IPS-20b (cell line): ENCODE results near the gene SHPK.
"Not testable (repeated sequence)": the region's sequence is repeated elsewhere in the genome, so short reads cannot be mapped to it uniquely, and the experiment has no call there.

Experiments used
- H3K27ac ChIP-seq: one replicate; pipeline ENCODE4 v1.5.1; 2013; ENCODE audit warnings: low read length
- H3K27me3 ChIP-seq: 2 replicates; pipeline ENCODE4 v1.6.1; 2013; ENCODE audit warnings: mild to moderate bottlenecking, low read length, inconsistent platforms; ENCODE audit not compliant: insufficient read depth
- H3K36me3 ChIP-seq: 2 replicates; pipeline ENCODE4 v1.6.1; 2013; ENCODE audit warnings: low read depth, mild to moderate bottlenecking, inconsistent platforms, low read length, moderate library complexity; ENCODE audit not compliant: insufficient read depth
- H3K4me1 ChIP-seq: 2 replicates; pipeline ENCODE4 v1.6.1; 2013; ENCODE audit warnings: mild to moderate bottlenecking, control low read depth, inconsistent platforms, low read length, moderate library complexity; ENCODE audit not compliant: insufficient read depth
- H3K4me3 ChIP-seq: 2 replicates; pipeline ENCODE4 v1.5.1; 2013; ENCODE audit warnings: mild to moderate bottlenecking, low read length, inconsistent platforms
- H3K9ac ChIP-seq: 2 replicates; pipeline ENCODE4 v1.6.1; 2013; ENCODE audit warnings: low read depth, mild to moderate bottlenecking, inconsistent platforms, low read length, moderate library complexity
- H3K9me3 ChIP-seq: 2 replicates; pipeline ENCODE4 v1.6.1; 2013; ENCODE audit warnings: mild to moderate bottlenecking, low read depth, low read length, inconsistent platforms; ENCODE audit not compliant: insufficient read depth

Gene SHPK

GRCh38 chr17:3573246-3574100 is 62.6 kb downstream of the SHPK start:
- Histone ChIP-seq H3K27me3 (no peaks in the 10 kb centered on the region), H3K9ac (no peak overlapping the region)

GRCh38 chr17:3572231-3572630 is 63.8 kb downstream of the SHPK start:
- H3K27me3 ChIP-seq = no peaks in the 10 kb centered on the region
- peaks cover 5% of the 10 kb centered on the region for H3K36me3 ChIP-seq
- H3K4me3 ChIP-seq = no peak overlapping the region
- H3K9ac ChIP-seq = no peak overlapping the region
- H3K9me3 ChIP-seq = no peaks in the 10 kb centered on the region
- H3K27ac ChIP-seq = no peak overlapping the region
- H3K4me1 ChIP-seq = no peaks in the 10 kb centered on the region

More at GRCh38 chr17:3573246-3574100, 62.6 kb downstream of the SHPK start:
- no peak overlapping the region for H3K4me3 ChIP-seq
- no peak overlapping the region for H3K27ac ChIP-seq
- peaks cover 8% of the 10 kb centered on the region for H3K36me3 ChIP-seq
- H3K4me1 ChIP-seq = no peaks in the 10 kb centered on the region
- no peaks in the 10 kb centered on the region for H3K9me3 ChIP-seq

- Histone ChIP-seq H3K9me3 (no peaks in the 10 kb centered on the region), H3K36me3 (0 out of 2 replicates have a peak, but pooled peaks cover 5% of the 10 kb centered on the region), H3K9ac (no peak overlapping the region), H3K27ac (no peak overlapping the region), H3K4me1 (no peaks in the 10 kb centered on the region), H3K27me3 (no peaks in the 10 kb centered on the region), H3K4me3 (no peak overlapping the region)
Observed at GRCh38 chr17:3571043-3571900, 64.8 kb downstream of the SHPK start.

- H3K4me1 ChIP-seq = no peaks in the 10 kb centered on the region
Observed at GRCh38 chr17:3569534-3570137, 66.4 kb downstream of the SHPK start.

GRCh38 chr17:3566551-3566950 is 69.5 kb downstream of the SHPK start:
- no peak overlapping the region for H3K27ac ChIP-seq
- no peaks in the 10 kb centered on the region for H3K9me3 ChIP-seq
- H3K36me3 ChIP-seq = peaks cover 11% of the 10 kb centered on the region; the same call in 1 of the 2 replicates
- no peaks in the 10 kb centered on the region for H3K27me3 ChIP-seq
- no peak overlapping the region for H3K4me3 ChIP-seq
- H3K4me1 ChIP-seq = no peaks in the 10 kb centered on the region
- H3K9ac ChIP-seq = no peak overlapping the region

More at GRCh38 chr17:3569534-3570137, 66.4 kb downstream of the SHPK start:
- no peak overlapping the region for H3K27ac ChIP-seq
- no peak overlapping the region for H3K4me3 ChIP-seq
- no peaks in the 10 kb centered on the region for H3K9me3 ChIP-seq
- peaks cover 11% of the 10 kb centered on the region; the same call in 1 of the 2 replicates for H3K36me3 ChIP-seq
- H3K27me3 ChIP-seq = no peaks in the 10 kb centered on the region
- H3K9ac ChIP-seq = no peak overlapping the region

- no peaks in the 10 kb centered on the region for H3K4me1 ChIP-seq
- H3K36me3 ChIP-seq = peaks cover 11% of the 10 kb centered on the region; the same call in 1 of the 2 replicates
- no peaks in the 10 kb centered on the region for H3K27me3 ChIP-seq
- no peaks in the 10 kb centered on the region for H3K9me3 ChIP-seq
- H3K9ac ChIP-seq = no peak overlapping the region
- H3K4me3 ChIP-seq = no peak overlapping the region
- no peak overlapping the region for H3K27ac ChIP-seq
Observed at GRCh38 chr17:3565143-3565542, 70.9 kb downstream of the SHPK start.

GRCh38 chr17:3564241-3564640 is 71.8 kb downstream of the SHPK start:
- H3K4me1 ChIP-seq, H3K4me3 ChIP-seq, H3K9ac ChIP-seq, H3K9me3 ChIP-seq, H3K27me3 ChIP-seq, H3K27ac ChIP-seq: not testable (repeated sequence)
- peaks cover 11% of the 10 kb centered on the region; the same call in 1 of the 2 replicates for H3K36me3 ChIP-seq

- no peaks in the 10 kb centered on the region for H3K36me3 ChIP-seq
- H3K27ac ChIP-seq = no peak overlapping the region
- no peaks in the 10 kb centered on the region for H3K9me3 ChIP-seq
- no peaks in the 10 kb centered on the region for H3K4me1 ChIP-seq
- no peak overlapping the region for H3K4me3 ChIP-seq
- H3K9ac ChIP-seq = no peak overlapping the region
- H3K27me3 ChIP-seq = no peaks in the 10 kb centered on the region
Observed at GRCh38 chr17:3559270-3559645, 76.8 kb downstream of the SHPK start.

GRCh38 chr17:3558603-3559269 is 77.3 kb downstream of the SHPK start:
- H3K4me3 ChIP-seq = no peak overlapping the region
- no peak overlapping the region for H3K27ac ChIP-seq
- H3K9ac ChIP-seq = no peak overlapping the region
- H3K4me1 ChIP-seq = no peaks in the 10 kb centered on the region
- no peaks in the 10 kb centered on the region for H3K36me3 ChIP-seq
- no peaks in the 10 kb centered on the region for H3K27me3 ChIP-seq
- no peaks in the 10 kb centered on the region for H3K9me3 ChIP-seq
